ENCODE data around the gene ASMTL.
"Not testable (repeated sequence)": the region's sequence is repeated elsewhere in the genome, so short reads cannot be mapped to it uniquely, and the experiment has no call there.

GRCh38 chrX:1447969-1448572 is 4.6 kb downstream of the ASMTL start:
- not testable (repeated sequence) for TF ChIP-seq CTCF, EP300, POLR2A, POLR2AphosphoS5 (IDR thresholded peaks at IDR 0.05)
